ENCODE measurements around the gene DGKZ.

DNA sequence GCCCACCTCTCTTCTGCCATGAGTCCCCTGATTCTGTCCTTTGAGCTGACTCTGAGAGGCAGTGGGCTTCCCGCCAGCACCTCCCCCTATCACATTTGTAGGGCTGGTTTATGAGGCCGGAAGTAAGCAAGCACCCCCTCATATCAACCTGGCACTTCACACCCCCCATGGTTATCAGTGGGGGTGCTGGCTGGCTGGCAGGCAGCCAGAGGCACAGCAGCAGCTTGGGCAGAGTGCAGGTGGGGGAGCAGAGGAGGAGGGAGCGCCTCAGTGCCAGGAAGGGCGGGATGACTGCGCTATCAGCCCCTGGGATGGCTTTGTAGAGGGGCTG, 67.2 kb downstream of the DGKZ start:
- no peak for TF ChIP-seq RXRA (IDR thresholded peaks at IDR 0.05)
- TF ChIP-seq, protein P1, sequence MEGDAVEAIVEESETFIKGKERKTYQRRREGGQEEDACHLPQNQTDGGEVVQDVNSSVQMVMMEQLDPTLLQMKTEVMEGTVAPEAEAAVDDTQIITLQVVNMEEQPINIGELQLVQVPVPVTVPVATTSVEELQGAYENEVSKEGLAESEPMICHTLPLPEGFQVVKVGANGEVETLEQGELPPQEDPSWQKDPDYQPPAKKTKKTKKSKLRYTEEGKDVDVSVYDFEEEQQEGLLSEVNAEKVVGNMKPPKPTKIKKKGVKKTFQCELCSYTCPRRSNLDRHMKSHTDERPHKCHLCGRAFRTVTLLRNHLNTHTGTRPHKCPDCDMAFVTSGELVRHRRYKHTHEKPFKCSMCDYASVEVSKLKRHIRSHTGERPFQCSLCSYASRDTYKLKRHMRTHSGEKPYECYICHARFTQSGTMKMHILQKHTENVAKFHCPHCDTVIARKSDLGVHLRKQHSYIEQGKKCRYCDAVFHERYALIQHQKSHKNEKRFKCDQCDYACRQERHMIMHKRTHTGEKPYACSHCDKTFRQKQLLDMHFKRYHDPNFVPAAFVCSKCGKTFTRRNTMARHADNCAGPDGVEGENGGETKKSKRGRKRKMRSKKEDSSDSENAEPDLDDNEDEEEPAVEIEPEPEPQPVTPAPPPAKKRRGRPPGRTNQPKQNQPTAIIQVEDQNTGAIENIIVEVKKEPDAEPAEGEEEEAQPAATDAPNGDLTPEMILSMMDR (IDR thresholded peaks at IDR 0.05; ENCODE audit: low read depth, low read length, missing input control), result no peak
- no peak for TF ChIP-seq SP1 (IDR thresholded peaks at IDR 0.05)
- TF ChIP-seq GABPA (IDR thresholded peaks at IDR 0.05 in 1 of 2, conservative IDR thresholded peaks at IDR 0.05 in 1 of 2), result no peak
- TF ChIP-seq TAF1 (conservative IDR thresholded peaks at IDR 0.05), result no peak
- TF ChIP-seq, protein P2, sequence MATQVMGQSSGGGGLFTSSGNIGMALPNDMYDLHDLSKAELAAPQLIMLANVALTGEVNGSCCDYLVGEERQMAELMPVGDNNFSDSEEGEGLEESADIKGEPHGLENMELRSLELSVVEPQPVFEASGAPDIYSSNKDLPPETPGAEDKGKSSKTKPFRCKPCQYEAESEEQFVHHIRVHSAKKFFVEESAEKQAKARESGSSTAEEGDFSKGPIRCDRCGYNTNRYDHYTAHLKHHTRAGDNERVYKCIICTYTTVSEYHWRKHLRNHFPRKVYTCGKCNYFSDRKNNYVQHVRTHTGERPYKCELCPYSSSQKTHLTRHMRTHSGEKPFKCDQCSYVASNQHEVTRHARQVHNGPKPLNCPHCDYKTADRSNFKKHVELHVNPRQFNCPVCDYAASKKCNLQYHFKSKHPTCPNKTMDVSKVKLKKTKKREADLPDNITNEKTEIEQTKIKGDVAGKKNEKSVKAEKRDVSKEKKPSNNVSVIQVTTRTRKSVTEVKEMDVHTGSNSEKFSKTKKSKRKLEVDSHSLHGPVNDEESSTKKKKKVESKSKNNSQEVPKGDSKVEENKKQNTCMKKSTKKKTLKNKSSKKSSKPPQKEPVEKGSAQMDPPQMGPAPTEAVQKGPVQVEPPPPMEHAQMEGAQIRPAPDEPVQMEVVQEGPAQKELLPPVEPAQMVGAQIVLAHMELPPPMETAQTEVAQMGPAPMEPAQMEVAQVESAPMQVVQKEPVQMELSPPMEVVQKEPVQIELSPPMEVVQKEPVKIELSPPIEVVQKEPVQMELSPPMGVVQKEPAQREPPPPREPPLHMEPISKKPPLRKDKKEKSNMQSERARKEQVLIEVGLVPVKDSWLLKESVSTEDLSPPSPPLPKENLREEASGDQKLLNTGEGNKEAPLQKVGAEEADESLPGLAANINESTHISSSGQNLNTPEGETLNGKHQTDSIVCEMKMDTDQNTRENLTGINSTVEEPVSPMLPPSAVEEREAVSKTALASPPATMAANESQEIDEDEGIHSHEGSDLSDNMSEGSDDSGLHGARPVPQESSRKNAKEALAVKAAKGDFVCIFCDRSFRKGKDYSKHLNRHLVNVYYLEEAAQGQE (IDR thresholded peaks at IDR 0.05), result no peak
- TF ChIP-seq FOXA1 (IDR thresholded peaks at IDR 0.05), result no peak
- TF ChIP-seq, protein P3, sequence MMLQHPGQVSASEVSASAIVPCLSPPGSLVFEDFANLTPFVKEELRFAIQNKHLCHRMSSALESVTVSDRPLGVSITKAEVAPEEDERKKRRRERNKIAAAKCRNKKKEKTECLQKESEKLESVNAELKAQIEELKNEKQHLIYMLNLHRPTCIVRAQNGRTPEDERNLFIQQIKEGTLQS (IDR thresholded peaks at IDR 0.05), result no peak
- TF ChIP-seq, protein P4, sequence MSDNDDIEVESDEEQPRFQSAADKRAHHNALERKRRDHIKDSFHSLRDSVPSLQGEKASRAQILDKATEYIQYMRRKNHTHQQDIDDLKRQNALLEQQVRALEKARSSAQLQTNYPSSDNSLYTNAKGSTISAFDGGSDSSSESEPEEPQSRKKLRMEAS (IDR thresholded peaks at IDR 0.05), result no peak
- no peak for TF ChIP-seq JUND (IDR thresholded peaks at IDR 0.05)
- no peak for TF ChIP-seq EGR1 (IDR thresholded peaks at IDR 0.05; ENCODE audit: low read depth in 2 of 2)
- no peak for TF ChIP-seq NR2F2 (IDR thresholded peaks at IDR 0.05)
- TF ChIP-seq YY1 (IDR thresholded peaks at IDR 0.05), result no peak

Data from liver (tissue), 3 donors.